Measurements from ENCODE around the gene DTX3. TPM values are rescaled to one million over a fixed set of nuclear protein-coding genes. Genes with fewer than 3 reads are reported as not detected.
"Not testable (repeated sequence)": the region's sequence is repeated elsewhere in the genome, so short reads cannot be mapped to it uniquely, and the experiment has no call there.

DTX3 gene
- total RNA-seq, 1 donor from 2014 or later, result 65.5 TPM

- no peaks in the 10 kb centered on the region for H3K9me3 Mint-ChIP-seq
- no peaks in the 10 kb centered on the region for H3K36me3 Mint-ChIP-seq
- DNase-seq (ENCODE audit: extremely low spot score, unreplicated experiment), result peak; percentile 71
- H3K27ac Mint-ChIP-seq, result no peak overlapping the region
- no peaks in the 10 kb centered on the region for H3K4me1 Mint-ChIP-seq (ENCODE audit: unreplicated experiment)
- H3K27me3 Mint-ChIP-seq, result peaks cover 68% of the 10 kb centered on the region
- TF ChIP-seq CTCF (conservative IDR thresholded peaks at IDR 0.05), result no peak
- peak overlapping the region; percentile 84 for H3K4me3 Mint-ChIP-seq
Measured at GRCh38 chr12:57632073-57632957, 27.7 kb downstream of the DTX3 start.

GRCh38 chr12:57632958-57633840 is 28.6 kb downstream of the DTX3 start, which contains the start of gene B4GALNT1:
Gene B4GALNT1, minus strand, starts transcription at chr12:57633201. Its CDS starts 1,069 bp downstream, at chr12:57632132.
- H3K27me3 Mint-ChIP-seq, result peaks cover 70% of the 10 kb centered on the region
- DNase-seq (ENCODE audit: extremely low spot score, unreplicated experiment), result peak; percentile 83

GRCh38 chr12:57636731-57637130 is 32.1 kb downstream of the DTX3 start:
- H3K27ac Mint-ChIP-seq; H3K4me3 Mint-ChIP-seq; H3K36me3 Mint-ChIP-seq; H3K9me3 Mint-ChIP-seq; DNase-seq (ENCODE audit: extremely low spot score, unreplicated experiment); H3K4me1 Mint-ChIP-seq (ENCODE audit: unreplicated experiment): not testable (repeated sequence)
- peaks cover 67% of the 10 kb centered on the region for H3K27me3 Mint-ChIP-seq

More at GRCh38 chr12:57632958-57633840, 28.6 kb downstream of the DTX3 start, which contains the start of gene B4GALNT1:
- TF ChIP-seq CTCF (conservative IDR thresholded peaks at IDR 0.05), result peak; percentile 90
- no peak within 1 kb of the TSS for H3K27ac Mint-ChIP-seq
- peak within 1 kb of the TSS; percentile 84 for H3K4me3 Mint-ChIP-seq
- no peaks in the 10 kb centered on the region for H3K36me3 Mint-ChIP-seq
- no peaks in the 10 kb centered on the region for H3K9me3 Mint-ChIP-seq
- no peaks in the 10 kb centered on the region for H3K4me1 Mint-ChIP-seq (ENCODE audit: unreplicated experiment)

- Mint-ChIP-seq H3K36me3 (no peaks in the 10 kb centered on the region), H3K4me1 (ENCODE audit: unreplicated experiment) (no peaks in the 10 kb centered on the region), H3K4me3 (no peak overlapping the region), H3K9me3 (no peaks in the 10 kb centered on the region), H3K27ac (no peak overlapping the region), H3K27me3 (peaks cover 68% of the 10 kb centered on the region)
- no peak for DNase-seq (ENCODE audit: extremely low spot score, unreplicated experiment)
- peak; percentile 36 for TF ChIP-seq CTCF (conservative IDR thresholded peaks at IDR 0.05)
Measured at GRCh38 chr12:57637364-57637763, 32.7 kb downstream of the DTX3 start.

GRCh38 chr12:57638096-57638495 is 33.5 kb downstream of the DTX3 start:
- Mint-ChIP-seq H3K36me3 (no peaks in the 10 kb centered on the region), H3K4me3 (no peak overlapping the region), H3K4me1 (ENCODE audit: unreplicated experiment) (no peaks in the 10 kb centered on the region), H3K27me3 (peaks cover 67% of the 10 kb centered on the region), H3K9me3 (no peaks in the 10 kb centered on the region), H3K27ac (no peak overlapping the region)
- DNase-seq (ENCODE audit: extremely low spot score, unreplicated experiment), result no peak
- TF ChIP-seq CTCF (conservative IDR thresholded peaks at IDR 0.05), result no peak

Data from type B pancreatic cell (in vitro differentiated cells).